NB4 (cell line): Measurements from ENCODE around the gene ANKRD42.

ENCODE experiments used
- POLR2A ChIP-seq: IDR thresholded peaks from 2 replicates; pipeline ENCODE4 v1.6.1; 2011; ENCODE audit warnings: mild to moderate bottlenecking; ENCODE audit not compliant: insufficient read length; ENCODE audit errors: extremely low read depth
- TF ChIP-seq, protein P1 (sequence below): IDR thresholded peaks from one replicate; pipeline ENCODE4 v1.5.1; 2012; ENCODE audit warnings: low read depth, low read length

DNA sequence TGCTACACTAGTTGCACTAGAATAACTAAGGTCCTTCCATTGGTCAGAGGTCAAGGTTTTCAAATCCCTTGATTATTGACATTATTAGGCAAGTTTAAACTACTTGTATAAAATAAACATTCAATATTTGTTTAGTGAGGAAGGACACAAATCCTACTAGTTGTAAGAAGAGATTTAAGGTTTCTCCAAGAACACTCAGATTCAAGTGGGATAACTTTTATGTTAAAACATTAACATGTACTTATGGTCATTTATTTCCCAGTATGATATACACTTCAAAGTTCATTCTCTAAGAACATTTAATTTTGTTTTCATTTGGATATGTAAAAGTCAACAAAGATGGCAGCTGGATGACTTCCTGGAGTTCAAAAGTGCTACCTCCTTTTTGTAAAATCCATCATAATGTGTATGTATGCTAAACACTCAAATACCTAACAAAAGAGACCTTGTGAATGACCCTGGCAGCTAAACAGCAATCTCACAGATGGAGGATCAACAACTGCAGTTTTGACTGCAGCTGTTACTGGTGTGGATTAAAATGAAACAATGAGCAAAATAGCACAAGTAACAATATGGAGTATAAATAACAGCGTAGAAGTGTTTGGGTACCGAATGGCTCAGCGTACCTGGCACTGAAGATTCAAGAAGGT, 91.1 kb downstream of the ANKRD42 start:
- TF ChIP-seq, protein P1, sequence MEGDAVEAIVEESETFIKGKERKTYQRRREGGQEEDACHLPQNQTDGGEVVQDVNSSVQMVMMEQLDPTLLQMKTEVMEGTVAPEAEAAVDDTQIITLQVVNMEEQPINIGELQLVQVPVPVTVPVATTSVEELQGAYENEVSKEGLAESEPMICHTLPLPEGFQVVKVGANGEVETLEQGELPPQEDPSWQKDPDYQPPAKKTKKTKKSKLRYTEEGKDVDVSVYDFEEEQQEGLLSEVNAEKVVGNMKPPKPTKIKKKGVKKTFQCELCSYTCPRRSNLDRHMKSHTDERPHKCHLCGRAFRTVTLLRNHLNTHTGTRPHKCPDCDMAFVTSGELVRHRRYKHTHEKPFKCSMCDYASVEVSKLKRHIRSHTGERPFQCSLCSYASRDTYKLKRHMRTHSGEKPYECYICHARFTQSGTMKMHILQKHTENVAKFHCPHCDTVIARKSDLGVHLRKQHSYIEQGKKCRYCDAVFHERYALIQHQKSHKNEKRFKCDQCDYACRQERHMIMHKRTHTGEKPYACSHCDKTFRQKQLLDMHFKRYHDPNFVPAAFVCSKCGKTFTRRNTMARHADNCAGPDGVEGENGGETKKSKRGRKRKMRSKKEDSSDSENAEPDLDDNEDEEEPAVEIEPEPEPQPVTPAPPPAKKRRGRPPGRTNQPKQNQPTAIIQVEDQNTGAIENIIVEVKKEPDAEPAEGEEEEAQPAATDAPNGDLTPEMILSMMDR = no peak
- TF ChIP-seq POLR2A = no peak
